ENCODE results near the gene TSPAN16.

GRCh38 chr19:11332822-11333221 is 36.9 kb downstream of the TSPAN16 start:
- TF ChIP-seq CTCF (IDR thresholded peaks at IDR 0.05; ENCODE audit: borderline replicate concordance, extremely low read depth, low read length, poor library complexity, severe bottlenecking) (no peak), EZH2 (IDR thresholded peaks at IDR 0.05; ENCODE audit: borderline replicate concordance, low read depth, low read length, severe bottlenecking) (no peak)

All from DND-41 (cell line).